GM19238 (cell line): ENCODE data around the gene VAC14.

Source experiments
- DNase-seq: peaks from one replicate; pipeline ENCODE4 v3.0.0; 2011; ENCODE audit warnings: low spot score; ENCODE audit not compliant: insufficient read length

VAC14 gene

DNA sequence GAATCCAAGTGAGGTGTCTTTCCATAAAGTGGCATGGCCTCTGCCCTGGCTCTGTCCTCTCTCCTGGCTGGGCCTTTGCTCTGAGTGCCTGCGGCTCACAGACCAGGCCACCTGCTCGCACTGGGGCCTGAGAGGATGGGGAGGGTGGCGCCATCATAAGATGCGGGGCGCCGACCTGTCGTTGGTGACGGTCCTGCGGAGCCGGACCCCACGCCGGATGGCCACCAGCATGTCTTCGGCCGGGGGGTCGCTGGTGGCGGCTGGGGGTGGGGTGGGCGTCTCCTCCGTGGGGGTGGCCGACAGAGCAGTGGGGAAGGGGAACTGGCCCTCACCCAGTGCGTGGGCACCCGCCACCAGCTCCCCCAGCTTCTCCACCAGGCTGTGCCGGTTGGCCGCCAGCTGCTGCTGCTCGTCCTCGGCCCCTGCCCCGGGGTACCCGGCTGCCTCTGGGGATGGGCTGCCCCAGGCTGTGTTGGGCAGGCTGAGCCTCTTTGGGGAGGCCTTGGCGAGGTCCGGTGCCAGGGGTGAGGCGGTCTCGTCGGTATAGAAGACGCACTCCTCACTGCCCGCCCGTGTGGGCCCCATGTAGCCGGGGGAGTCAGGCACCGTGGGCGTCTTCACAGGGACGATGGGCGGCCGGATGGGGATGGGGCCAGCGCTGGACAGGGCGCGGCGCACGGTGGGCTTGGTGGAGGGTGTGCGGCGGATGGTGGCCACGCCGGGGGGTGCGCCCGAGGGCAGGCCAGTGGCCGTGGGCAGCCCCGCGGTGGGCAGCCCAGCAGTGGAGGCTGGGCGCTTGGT is 137.2 kb downstream of the VAC14 start:
- no peak for DNase-seq

DNA sequence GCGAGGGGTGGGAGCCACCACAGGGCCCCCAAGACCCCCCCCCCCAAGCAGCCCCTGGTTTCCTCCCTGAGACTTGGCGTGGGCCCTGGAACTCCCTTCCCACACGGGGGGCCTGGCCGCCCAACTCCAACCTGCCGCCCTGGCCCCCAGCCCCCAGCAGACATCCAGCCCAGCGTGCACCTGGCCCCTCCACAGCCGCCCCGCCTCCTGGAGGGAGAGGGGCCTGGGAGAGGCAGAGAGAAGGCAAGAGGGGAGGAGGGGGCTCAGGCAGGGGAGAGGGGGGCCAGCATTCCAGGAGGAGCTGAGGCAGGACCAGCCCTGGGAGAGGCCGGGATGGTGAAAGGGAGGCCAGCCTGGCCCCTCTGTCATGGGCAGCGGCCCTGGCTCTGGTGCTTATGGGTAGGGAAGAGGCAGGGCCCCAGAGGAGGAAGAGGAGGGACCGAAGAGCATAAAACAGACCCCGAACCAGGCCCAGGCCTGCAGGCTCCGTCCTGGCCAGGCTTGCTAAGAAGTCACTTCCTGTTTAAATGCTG is 137.9 kb downstream of the VAC14 start:
- DNase-seq, result no peak

DNA sequence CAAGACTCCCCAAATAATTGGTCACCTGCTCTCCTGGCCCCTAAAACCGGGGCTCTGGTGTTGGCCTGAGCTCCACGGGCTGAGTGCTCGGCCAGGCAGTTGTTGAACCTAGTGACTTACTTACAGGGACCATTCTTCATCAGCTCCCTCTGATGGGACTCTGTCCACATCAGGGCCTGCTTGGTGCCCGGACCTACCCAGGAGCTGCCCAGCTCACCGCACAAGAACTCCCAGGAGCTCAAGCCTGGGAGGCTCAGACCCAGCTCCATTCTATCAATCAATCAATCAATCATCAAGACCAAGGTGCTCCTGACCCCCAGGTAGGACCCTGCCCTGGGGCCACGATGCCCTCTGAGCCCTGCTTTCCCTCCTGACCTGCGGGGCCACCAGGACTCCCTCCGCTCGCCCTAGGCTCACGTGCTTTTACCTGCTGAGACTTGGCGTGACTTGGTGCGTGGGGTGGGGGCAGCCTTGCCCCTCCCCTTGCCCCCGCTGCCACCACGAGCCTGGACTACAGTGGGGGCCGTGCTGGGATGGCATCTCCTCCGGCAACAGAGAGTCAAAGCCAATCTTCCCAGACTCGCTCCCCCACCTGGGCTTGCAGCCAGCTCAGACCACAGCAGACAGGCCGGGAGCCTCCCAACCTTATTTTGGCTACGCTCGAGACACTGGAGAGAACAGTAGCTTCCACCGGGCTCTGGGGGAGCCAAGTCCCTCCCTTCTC is 138.9 kb downstream of the VAC14 start:
- DNase-seq, result no peak

DNA sequence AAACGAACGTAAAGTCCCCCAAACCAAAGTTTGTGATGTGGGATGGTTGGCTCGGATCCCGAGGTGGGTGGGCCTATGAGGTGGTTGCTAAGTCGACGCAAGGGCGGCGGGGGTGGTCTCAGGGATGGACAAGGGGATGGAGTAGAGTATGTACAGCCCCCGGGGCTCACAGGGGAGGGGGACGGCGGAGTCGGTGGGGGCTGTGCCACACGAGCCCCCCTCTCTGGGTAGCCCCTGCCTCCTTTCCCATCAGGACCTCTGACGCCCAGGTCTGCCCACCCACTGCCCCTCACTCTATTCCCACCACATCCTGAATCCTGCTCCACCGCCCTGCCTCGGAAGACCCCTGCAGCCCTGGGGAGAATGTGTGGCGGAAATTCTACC is 139.4 kb downstream of the VAC14 start:
- DNase-seq, result no peak

DNA sequence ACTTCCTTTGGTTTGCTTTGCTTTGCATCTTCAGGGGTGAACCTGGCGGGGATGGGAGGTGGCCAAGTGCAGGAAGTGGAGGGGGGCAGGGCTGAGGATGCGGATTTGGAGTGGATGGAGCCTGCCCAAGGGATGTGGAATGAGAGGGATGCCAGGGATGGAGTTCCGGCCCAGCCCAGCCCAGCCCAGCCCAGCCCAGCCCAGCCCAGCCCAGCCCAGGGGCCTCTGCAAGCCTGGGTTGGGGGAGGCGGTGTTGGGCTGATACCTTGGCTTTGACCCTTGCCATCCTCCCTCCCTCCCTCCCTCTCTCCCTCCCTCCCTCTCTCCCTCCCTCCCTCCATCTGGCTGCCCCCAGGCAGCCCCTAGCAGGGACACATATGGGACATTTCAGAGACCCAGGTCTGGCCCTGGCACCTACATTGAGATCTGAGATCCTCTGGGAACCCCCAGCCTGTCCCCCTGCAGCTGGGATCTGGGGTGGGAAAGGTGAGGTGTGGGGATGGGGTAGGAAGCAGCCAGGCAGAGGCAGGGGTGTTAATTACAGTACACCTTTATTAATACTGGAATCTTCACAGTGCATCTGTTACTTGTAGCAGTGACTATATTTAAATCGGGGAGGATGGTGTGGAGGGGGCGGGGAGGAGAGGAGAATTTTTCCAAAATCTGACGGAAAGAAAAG is 140.1 kb downstream of the VAC14 start:
- DNase-seq, result no peak

DNA sequence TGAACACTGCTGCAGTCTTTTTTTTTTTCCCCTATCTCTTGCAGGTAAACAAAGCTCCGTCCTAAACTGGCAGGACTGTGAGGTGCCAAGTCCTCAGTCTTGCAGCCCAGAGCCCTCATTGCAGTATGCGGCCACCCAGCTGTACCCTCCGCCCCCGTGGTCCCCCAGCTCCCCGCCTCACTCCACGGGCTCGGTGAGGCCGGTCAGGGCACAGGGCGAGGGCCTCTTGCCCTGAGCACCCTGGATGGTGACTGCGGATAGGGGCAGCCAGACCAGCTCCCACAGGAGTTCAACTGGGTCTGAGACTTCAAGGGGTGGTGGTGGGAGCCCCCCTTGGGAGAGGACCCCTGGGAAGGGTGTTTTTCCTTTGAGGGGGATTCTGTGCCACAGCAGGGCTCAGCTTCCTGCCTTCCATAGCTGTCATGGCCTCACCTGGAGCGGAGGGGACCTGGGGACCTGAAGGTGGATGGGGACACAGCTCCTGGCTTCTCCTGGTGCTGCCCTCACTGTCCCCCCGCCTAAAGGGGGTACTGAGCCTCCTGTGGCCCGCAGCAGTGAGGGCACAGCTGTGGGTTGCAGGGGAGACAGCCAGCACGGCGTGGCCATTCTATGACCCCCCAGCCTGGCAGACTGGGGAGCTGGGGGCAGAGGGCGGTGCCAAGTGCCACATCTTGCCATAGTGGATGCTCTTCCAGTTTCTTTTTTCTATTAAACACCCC is 140.8 kb downstream of the VAC14 start:
- no peak for DNase-seq

DNA sequence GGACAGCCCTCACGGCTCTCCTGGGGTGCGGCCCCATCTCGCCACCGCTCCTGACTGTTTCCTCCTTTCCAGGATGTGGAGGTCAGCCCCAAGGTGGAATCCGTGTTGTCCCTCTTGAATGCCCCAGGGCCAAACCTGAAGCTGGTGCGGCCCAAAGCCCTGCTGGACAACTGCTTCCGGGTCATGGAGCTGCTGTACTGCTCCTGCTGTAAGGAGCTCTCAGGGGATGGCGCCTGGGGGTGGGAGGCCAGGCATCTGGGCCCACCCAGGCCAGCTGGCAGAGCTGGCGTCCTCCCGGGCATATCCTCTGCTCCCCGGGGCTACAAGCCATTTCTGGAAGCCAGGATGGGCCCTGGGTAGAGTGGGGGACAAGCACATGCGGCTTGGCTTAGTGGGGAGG is 141.4 kb downstream of the VAC14 start:
- DNase-seq, result no peak

DNA sequence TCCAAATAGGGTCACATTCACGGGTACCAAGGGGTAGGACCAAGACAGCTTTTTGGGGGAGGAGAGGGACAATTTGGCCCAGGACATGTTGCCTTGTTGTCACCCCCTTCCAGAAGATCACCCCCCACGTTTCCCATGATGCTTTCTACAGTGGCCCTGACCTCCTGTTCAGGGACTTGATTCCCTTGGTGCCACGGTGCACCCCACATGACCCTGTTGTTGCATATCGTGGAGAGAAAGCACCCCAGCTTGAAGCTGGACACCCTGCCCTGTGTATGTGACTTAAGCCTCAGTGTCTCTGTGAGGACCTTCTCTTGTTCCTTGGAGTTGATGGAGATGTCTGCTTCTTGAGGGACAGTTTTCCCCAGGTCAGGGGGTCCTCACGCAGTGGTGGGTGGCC is 142.0 kb downstream of the VAC14 start:
- no peak for DNase-seq

DNA sequence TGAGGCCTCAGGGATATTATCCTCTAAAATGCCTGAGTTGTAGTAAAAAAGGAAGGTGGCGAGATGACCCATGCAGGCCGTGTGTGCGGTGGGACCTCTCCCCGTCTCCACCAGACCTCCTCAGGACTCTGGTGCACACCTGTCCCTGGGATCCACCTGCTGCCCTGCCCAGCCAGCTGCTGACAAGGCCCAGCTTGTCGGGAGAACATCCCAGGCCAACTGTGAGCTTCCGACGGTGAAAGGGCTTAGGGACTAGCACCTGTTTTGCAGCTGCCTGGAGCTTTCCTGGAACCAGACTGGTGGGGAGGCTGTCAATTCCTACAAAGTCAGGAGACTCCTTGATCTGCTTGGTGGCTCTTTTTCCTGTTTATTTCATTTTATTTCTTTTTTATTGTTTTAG is 143.0 kb downstream of the VAC14 start:
- no peak for DNase-seq

DNA sequence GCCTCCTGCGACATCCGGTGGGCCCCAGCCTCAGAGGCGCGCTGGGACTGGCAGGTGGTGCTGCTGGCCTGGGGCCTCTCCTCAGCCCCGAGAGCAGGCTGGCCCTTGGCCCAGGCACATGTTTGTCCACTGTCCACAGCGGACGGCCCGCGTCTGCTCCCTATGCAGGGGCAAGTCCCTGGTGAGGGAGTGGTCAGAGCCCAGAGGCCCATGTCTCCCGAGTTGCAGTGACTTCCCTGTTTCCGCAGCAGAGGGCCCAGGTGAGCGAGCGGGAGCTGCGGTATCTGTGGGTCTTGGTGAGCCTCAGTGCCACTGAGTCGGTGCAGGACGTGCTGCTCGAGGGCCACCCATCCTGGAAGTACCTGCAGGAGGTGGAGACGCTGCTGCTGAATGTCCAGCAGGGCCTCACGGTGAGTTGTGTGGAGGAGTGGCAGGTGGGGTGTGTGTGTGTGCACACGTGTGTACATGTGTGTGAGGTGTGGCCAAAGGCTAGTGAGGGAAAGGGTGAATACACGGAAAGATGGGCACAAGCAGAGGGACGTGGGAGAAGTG is 144.2 kb downstream of the VAC14 start:
- DNase-seq, result no peak

DNA sequence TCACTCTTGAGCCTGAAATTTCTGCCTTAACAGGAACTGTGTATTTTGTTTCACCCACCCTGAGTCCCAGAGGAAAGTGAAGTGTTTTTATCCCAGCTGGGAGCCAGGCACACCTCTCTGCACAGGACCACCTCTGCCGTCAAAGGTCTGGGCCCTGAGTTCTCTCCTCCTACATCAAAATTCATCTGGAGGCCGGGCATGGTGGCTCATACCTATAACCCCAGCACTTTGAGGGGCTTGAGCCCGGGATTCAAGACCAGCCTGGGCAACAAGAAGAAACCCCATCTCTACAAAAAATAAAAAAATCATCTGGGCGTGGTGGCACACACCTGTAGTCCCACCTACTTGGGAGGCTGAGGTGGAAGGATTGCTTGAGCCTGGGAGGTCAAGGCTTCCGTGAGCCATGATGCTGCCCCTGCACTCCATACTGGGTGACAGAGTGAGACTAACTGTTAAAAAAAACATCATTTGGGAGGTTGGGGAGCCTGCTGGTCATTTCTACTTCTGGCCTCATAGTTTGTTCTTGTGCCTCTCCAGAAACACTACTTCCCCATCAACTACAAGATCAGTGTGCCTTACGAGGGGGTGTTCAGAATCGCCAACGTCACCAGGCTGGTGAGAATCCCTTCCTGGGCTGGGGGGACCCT is 144.8 kb downstream of the VAC14 start:
- DNase-seq, result no peak

DNA sequence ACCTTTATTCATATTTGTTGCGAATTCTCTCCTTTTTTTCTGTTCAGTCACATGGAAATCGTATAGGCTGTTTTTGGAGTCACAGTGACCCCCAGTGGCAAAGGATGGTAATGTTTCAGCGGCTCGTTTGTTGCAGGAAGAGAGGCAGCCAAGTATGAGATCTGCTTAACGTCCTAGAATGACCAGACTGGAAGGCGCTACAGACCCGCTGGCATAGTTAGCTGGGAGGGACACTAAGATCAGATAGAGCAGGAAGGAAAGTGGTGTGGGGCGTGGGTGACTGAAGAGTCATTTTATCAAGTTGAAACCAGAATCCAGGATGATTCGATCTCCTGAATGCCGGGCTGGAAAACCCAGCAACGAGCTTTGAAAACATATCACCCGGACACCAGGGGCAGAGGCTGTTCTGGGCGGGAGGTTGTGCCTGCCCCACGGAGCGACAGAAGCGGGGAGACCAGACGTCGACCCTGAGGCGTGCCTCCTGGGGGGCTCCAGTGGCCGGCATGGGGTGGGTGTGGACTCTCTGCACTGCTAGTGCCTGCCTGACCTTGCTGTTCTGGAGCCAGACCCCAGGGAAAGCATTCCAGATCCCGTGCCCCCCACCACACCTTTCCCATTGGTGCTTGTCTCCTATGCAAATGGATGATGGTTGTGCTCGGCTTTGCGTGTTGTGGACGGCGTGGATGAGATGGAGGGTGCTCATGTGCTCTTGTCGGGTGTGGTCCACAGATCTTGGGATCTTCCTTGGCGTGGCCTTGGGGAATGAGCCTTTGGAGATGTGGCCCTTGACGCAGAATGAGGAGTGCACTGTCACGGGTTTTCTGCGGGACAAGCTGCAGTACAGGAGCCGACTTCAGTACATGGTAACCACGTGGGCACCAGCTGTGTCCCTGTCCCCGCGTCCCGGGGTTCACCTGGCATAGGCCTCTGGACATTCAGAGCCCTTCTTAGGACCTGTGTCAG is 146.9 kb downstream of the VAC14 start:
- peak; percentile 44 for DNase-seq

DNA sequence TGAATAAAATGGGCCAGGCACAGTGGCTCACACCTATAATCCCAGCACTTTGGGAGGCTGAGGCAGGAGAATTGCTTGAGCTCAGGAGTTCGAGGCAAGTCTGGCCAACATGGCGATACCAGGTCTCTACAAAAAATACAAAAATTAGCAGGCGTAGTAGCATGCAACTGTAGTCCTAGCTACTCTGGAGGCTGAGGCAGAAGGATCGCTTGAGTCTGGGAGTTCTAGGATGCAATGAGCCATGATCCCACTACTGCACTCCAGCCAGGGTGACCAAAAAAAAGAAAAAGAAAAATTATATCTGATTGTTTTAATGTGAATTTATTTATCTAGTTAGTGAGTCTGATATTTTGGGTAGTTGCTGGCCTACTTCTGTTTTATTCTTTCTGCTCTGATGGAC is 147.6 kb downstream of the VAC14 start:
- DNase-seq, result no peak

DNA sequence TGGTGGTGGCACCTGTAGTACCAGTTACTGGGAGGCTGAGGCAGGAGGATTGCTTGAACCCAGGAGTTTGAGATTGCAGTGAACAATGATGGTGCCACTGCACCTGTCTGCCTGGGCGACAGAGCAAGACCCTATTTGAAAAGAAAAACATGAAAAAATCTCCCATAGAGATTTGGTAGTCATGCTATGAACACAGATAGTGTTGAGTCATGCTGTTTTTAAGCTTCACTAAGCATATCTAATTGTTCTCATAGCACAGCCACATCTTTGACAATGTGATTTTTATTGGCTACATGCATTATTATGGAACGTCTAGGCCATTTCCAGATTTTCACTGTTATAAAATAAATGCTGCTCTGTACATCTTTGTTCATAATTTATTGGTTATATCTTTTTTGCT is 148.6 kb downstream of the VAC14 start:
- DNase-seq, result no peak

DNA sequence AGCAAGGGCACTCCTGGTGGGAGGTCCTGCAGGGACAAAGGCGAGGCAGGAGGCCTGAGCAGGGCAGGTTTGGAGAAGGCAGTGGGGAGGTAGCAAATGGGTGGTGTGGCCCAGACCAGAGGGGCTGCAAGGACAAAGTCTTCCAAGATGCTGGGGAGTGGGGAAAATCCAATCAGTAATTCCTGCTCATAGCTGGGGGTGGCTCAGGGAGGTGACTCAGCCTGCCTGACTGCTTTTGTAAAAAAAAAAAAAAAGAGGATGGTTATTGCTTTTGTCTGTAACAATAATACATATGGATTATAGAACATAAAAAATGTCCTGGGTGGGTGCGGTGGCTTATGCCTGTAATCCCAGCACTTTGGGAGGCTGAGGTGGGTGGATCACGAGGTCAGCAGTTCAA is 149.4 kb downstream of the VAC14 start:
- no peak for DNase-seq

DNA sequence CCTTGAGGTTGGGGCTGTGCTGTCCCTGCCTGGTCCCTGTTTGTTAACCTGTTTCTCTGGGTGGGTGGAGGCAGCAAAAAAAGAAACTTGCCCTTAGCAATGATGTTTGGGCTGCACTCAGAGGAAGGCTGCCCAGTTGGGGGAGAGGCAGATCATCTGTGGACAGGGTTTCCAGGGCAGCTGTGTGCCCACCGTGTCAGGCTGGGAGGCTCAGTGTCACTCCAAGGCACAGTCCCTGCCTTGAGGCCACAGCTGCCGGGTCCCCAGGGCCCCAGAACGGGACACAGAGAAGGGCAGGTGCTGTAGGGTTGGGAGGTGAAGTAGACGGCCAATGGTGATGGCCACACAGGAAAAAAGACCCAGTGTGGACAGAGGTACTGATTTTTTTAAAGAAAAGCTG is 150.7 kb downstream of the VAC14 start:
- no peak for DNase-seq

DNA sequence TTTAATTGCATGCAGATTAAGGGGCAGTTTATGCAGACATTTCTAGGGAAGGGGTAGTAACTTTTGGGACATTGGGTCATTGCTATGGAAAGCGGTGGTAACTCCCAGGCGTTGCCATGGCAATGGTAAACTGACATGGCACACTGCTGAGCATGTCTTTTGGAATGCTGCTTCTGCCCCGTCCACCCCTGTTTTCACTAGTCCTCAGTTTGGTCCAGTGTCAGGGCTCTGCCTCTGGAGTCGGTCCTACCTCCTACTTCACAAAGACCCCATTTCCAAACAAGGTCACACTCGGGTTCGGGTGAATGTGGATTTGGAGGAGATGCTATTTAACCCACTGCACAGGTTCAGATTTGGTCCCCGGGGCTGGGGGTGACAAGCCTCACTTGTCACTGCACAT is 151.7 kb downstream of the VAC14 start:
- no peak for DNase-seq

DNA sequence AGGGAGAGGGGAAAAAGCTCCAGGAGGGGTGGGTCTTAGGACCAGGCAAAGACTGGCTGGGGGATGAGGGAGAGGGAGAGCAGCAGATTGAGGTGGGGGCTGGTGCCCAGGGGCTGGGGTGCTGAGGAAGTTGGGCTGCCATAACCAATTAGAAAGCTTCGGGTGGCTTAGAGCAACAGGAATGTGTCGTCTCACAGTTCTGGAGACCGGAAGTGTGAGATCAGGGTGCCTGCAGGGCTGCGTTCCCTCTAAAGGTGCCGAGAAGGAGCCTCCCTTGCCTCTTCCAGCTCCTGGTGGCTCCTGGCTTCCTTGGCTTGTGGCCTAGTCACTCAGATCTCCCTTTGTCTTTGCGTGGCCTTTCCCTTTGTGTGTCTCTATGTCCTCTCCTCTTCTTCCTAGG is 152.4 kb downstream of the VAC14 start:
- DNase-seq, result no peak
